ENCODE data around the gene FAM3B.

Gene FAM3B

GRCh38 chr21:41369105-41369919 is 52.7 kb downstream of the FAM3B start:
- peak; percentile 17 for DNase-seq (ENCODE audit: low read depth)

GRCh38 chr21:41369920-41370839 is 53.6 kb downstream of the FAM3B start:
- DNase-seq (ENCODE audit: low read depth), result peak; percentile 5

- no peak for DNase-seq (ENCODE audit: low read depth)
These were observed 54.5 kb downstream of the FAM3B start for GRCh38 chr21:41370840-41371684.

- DNase-seq (ENCODE audit: low read depth), result no peak
These were observed 55.1 kb downstream of the FAM3B start for GRCh38 chr21:41371685-41372030.

- DNase-seq (ENCODE audit: low read depth), result no peak
These were observed 56.7 kb downstream of the FAM3B start for GRCh38 chr21:41373253-41373652.

GRCh38 chr21:41373763-41374162 is 57.2 kb downstream of the FAM3B start:
- no peak for DNase-seq (ENCODE audit: low read depth)

- no peak for DNase-seq (ENCODE audit: low read depth)
These were observed 57.6 kb downstream of the FAM3B start for GRCh38 chr21:41374177-41374712.

- no peak for DNase-seq (ENCODE audit: low read depth)
These were observed 58.4 kb downstream of the FAM3B start for GRCh38 chr21:41374867-41375533.

- DNase-seq (ENCODE audit: low read depth), result no peak
These were observed 59.3 kb downstream of the FAM3B start for GRCh38 chr21:41375875-41376274.

GRCh38 chr21:41377715-41378114 is 61.1 kb downstream of the FAM3B start:
- no peak for DNase-seq (ENCODE audit: low read depth)

- no peak for DNase-seq (ENCODE audit: low read depth)
These were observed 62.2 kb downstream of the FAM3B start for GRCh38 chr21:41378849-41379248.

GRCh38 chr21:41379901-41380300 is 63.3 kb downstream of the FAM3B start:
- DNase-seq (ENCODE audit: low read depth), result no peak

- DNase-seq (ENCODE audit: low read depth), result no peak
These were observed 65.1 kb downstream of the FAM3B start for GRCh38 chr21:41381731-41382130.

GRCh38 chr21:41387042-41387819 is 70.6 kb downstream of the FAM3B start:
- DNase-seq (ENCODE audit: low read depth), result no peak

GRCh38 chr21:41387824-41388223 is 71.2 kb downstream of the FAM3B start:
- DNase-seq (ENCODE audit: low read depth), result no peak

- DNase-seq (ENCODE audit: low read depth), result no peak
These were observed 71.7 kb downstream of the FAM3B start for GRCh38 chr21:41388259-41388658.

- DNase-seq (ENCODE audit: low read depth), result no peak
These were observed 73.5 kb downstream of the FAM3B start for GRCh38 chr21:41390043-41390639.

- DNase-seq (ENCODE audit: low read depth), result no peak
These were observed 77.4 kb downstream of the FAM3B start for GRCh38 chr21:41393876-41394465.

- no peak for DNase-seq (ENCODE audit: low read depth)
These were observed 80.0 kb downstream of the FAM3B start for GRCh38 chr21:41396558-41397075.
